ENCODE results near the gene PHLDB2.

DNA sequence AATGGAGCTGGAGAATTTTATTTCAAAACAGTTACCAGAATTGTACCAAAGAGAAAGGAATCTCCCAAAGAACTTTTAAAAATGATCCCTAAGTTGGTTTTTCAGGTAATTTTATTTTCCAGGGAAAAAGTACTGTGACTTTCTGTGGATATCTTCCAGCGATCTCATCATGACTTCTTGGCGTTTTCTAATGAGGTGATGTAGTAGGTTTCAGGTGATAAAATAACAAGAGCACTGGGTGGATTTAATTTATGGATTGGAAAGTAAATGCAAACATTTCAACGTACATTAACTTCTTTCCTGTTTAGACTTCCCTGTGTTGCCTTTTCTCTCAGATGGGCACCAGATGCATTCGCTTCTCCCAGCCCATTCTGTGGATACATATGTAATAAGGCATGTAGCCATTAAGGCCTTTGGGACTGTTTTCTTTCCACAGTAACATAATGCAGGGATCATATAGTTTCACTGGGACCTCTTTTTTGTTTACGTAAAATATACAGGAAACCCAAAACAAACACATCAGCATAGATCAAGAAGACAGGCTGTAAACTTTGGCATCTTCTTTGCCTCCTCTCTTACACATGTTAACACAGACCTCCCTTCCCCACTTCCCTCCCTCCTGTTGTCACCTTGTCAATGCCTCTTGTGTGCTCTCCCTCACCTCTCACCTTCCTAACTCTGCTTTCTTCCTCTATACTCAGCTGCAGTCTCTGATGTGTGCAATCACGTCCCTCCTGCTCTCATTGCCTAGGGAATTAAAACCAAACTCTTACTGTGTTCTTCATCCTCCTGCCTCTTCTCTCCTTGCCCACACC lies 13.0 kb downstream of the PHLDB2 start:
- TF ChIP-seq, protein P1, sequence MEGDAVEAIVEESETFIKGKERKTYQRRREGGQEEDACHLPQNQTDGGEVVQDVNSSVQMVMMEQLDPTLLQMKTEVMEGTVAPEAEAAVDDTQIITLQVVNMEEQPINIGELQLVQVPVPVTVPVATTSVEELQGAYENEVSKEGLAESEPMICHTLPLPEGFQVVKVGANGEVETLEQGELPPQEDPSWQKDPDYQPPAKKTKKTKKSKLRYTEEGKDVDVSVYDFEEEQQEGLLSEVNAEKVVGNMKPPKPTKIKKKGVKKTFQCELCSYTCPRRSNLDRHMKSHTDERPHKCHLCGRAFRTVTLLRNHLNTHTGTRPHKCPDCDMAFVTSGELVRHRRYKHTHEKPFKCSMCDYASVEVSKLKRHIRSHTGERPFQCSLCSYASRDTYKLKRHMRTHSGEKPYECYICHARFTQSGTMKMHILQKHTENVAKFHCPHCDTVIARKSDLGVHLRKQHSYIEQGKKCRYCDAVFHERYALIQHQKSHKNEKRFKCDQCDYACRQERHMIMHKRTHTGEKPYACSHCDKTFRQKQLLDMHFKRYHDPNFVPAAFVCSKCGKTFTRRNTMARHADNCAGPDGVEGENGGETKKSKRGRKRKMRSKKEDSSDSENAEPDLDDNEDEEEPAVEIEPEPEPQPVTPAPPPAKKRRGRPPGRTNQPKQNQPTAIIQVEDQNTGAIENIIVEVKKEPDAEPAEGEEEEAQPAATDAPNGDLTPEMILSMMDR (IDR thresholded peaks at IDR 0.05) = no peak
- no peak for TF ChIP-seq POLR2A (IDR thresholded peaks at IDR 0.05)
